Activated naive CD8-positive, alpha-beta T cell (primary cell): ENCODE results near the gene RPTOR.
A peak's percentile ranks its signal among the peaks of the same experiment; 100 is the strongest.
"Not testable (repeated sequence)": the region's sequence is repeated elsewhere in the genome, so short reads cannot be mapped to it uniquely, and the experiment has no call there.

ENCODE experiments used
- H3K27ac Mint-ChIP-seq: one replicate; pipeline ENCODE4 v1.8.0; 2021; ENCODE audit warnings: mixed read lengths
- H3K27me3 Mint-ChIP-seq: one replicate; pipeline ENCODE4 v1.8.0; 2021; ENCODE audit warnings: mixed read lengths
- H3K36me3 Mint-ChIP-seq: one replicate; pipeline ENCODE4 v1.8.0; 2021; ENCODE audit warnings: mixed read lengths
- H3K4me1 Mint-ChIP-seq: one replicate; pipeline ENCODE4 v1.8.0; 2021; ENCODE audit warnings: low read depth, mixed read lengths
- H3K4me3 Mint-ChIP-seq: one replicate; pipeline ENCODE4 v1.8.0; 2021; ENCODE audit warnings: mild to moderate bottlenecking, mixed read lengths
- H3K9me3 Mint-ChIP-seq: one replicate; pipeline ENCODE4 v1.8.0; 2021; ENCODE audit warnings: low read depth, mixed read lengths

Gene RPTOR

GRCh38 chr17:80866050-80866793 is 321.6 kb downstream of the RPTOR start:
- Mint-ChIP-seq H3K27me3 (no peaks in the 10 kb centered on the region), H3K9me3 (no peaks in the 10 kb centered on the region), H3K4me3 (no peak overlapping the region), H3K27ac (peak overlapping the region; percentile 89), H3K36me3 (peaks cover 6% of the 10 kb centered on the region), H3K4me1 (peaks cover 80% of the 10 kb centered on the region)

GRCh38 chr17:80868022-80868609 is 323.5 kb downstream of the RPTOR start:
- peaks cover 3% of the 10 kb centered on the region for H3K36me3 Mint-ChIP-seq
- no peaks in the 10 kb centered on the region for H3K27me3 Mint-ChIP-seq
- H3K4me3 Mint-ChIP-seq = no peak overlapping the region
- H3K4me1 Mint-ChIP-seq = peaks cover 80% of the 10 kb centered on the region
- H3K9me3 Mint-ChIP-seq = no peaks in the 10 kb centered on the region
- H3K27ac Mint-ChIP-seq = peak overlapping the region; percentile 81

GRCh38 chr17:80869481-80870145 is 325.0 kb downstream of the RPTOR start:
- peak overlapping the region; percentile 90 for H3K27ac Mint-ChIP-seq
- H3K9me3 Mint-ChIP-seq = no peaks in the 10 kb centered on the region
- H3K36me3 Mint-ChIP-seq = peaks cover 3% of the 10 kb centered on the region
- H3K4me3 Mint-ChIP-seq = peak overlapping the region; percentile 65
- H3K27me3 Mint-ChIP-seq = no peaks in the 10 kb centered on the region
- H3K4me1 Mint-ChIP-seq = peaks cover 78% of the 10 kb centered on the region

- H3K27ac Mint-ChIP-seq = peak overlapping the region; percentile 90
- H3K9me3 Mint-ChIP-seq = no peaks in the 10 kb centered on the region
- peak overlapping the region; percentile 65 for H3K4me3 Mint-ChIP-seq
- H3K4me1 Mint-ChIP-seq = peaks cover 75% of the 10 kb centered on the region
- peaks cover 3% of the 10 kb centered on the region for H3K36me3 Mint-ChIP-seq
- H3K27me3 Mint-ChIP-seq = no peaks in the 10 kb centered on the region
These were observed 325.8 kb downstream of the RPTOR start for GRCh38 chr17:80870401-80870800.

GRCh38 chr17:80871341-80871740 is 326.7 kb downstream of the RPTOR start:
- Mint-ChIP-seq H3K4me3 (peak overlapping the region; percentile 65), H3K27me3 (no peaks in the 10 kb centered on the region), H3K9me3 (no peaks in the 10 kb centered on the region), H3K36me3 (peaks cover 3% of the 10 kb centered on the region), H3K27ac (peak overlapping the region; percentile 90), H3K4me1 (peaks cover 70% of the 10 kb centered on the region)

- peak overlapping the region; percentile 90 for H3K27ac Mint-ChIP-seq
These were observed 327.4 kb downstream of the RPTOR start for GRCh38 chr17:80872001-80872500.

GRCh38 chr17:80872501-80873306 is 328.1 kb downstream of the RPTOR start:
- Mint-ChIP-seq H3K4me3 (peak overlapping the region; percentile 65), H3K27ac (peak overlapping the region; percentile 90), H3K4me1 (peaks cover 72% of the 10 kb centered on the region)

More at GRCh38 chr17:80872001-80872500, 327.4 kb downstream of the RPTOR start:
- no peaks in the 10 kb centered on the region for H3K27me3 Mint-ChIP-seq
- H3K4me1 Mint-ChIP-seq = peaks cover 68% of the 10 kb centered on the region
- H3K9me3 Mint-ChIP-seq = no peaks in the 10 kb centered on the region
- peaks cover 6% of the 10 kb centered on the region for H3K36me3 Mint-ChIP-seq
- peak overlapping the region; percentile 65 for H3K4me3 Mint-ChIP-seq

GRCh38 chr17:80873307-80873951 is 328.8 kb downstream of the RPTOR start:
- no peaks in the 10 kb centered on the region for H3K27me3 Mint-ChIP-seq
- H3K9me3 Mint-ChIP-seq = no peaks in the 10 kb centered on the region
- peak overlapping the region; percentile 69 for H3K27ac Mint-ChIP-seq
- peaks cover 72% of the 10 kb centered on the region for H3K4me1 Mint-ChIP-seq
- H3K4me3 Mint-ChIP-seq = no peak overlapping the region
- H3K36me3 Mint-ChIP-seq = peaks cover 11% of the 10 kb centered on the region

More at GRCh38 chr17:80872501-80873306, 328.1 kb downstream of the RPTOR start:
- Mint-ChIP-seq H3K27me3 (no peaks in the 10 kb centered on the region), H3K36me3 (peaks cover 9% of the 10 kb centered on the region), H3K9me3 (no peaks in the 10 kb centered on the region)

- Mint-ChIP-seq H3K36me3 (peaks cover 11% of the 10 kb centered on the region), H3K27ac (peak overlapping the region; percentile 58), H3K4me3 (peak overlapping the region; percentile 3), H3K27me3 (no peaks in the 10 kb centered on the region), H3K4me1 (peaks cover 68% of the 10 kb centered on the region), H3K9me3 (no peaks in the 10 kb centered on the region)
These were observed 330.3 kb downstream of the RPTOR start for GRCh38 chr17:80874866-80875445.

GRCh38 chr17:80875480-80875995 is 330.9 kb downstream of the RPTOR start:
- not testable (repeated sequence) for H3K27me3 Mint-ChIP-seq, H3K9me3 Mint-ChIP-seq
- peak overlapping the region; percentile 58 for H3K27ac Mint-ChIP-seq
- peak overlapping the region; percentile 3 for H3K4me3 Mint-ChIP-seq
- H3K36me3 Mint-ChIP-seq = peaks cover 11% of the 10 kb centered on the region
- H3K4me1 Mint-ChIP-seq = peaks cover 62% of the 10 kb centered on the region

- H3K27me3 Mint-ChIP-seq = not testable (repeated sequence)
These were observed 331.9 kb downstream of the RPTOR start for GRCh38 chr17:80876456-80876949.

GRCh38 chr17:80876950-80877728 is 332.5 kb downstream of the RPTOR start:
- Mint-ChIP-seq H3K27ac (peak overlapping the region; percentile 98), H3K27me3 (no peaks in the 10 kb centered on the region), H3K4me1 (peaks cover 46% of the 10 kb centered on the region), H3K36me3 (peaks cover 15% of the 10 kb centered on the region), H3K4me3 (peak overlapping the region; percentile 77), H3K9me3 (no peaks in the 10 kb centered on the region)

More at GRCh38 chr17:80876456-80876949, 331.9 kb downstream of the RPTOR start:
- H3K4me3 Mint-ChIP-seq = peak overlapping the region; percentile 77
- H3K36me3 Mint-ChIP-seq = peaks cover 11% of the 10 kb centered on the region
- peaks cover 53% of the 10 kb centered on the region for H3K4me1 Mint-ChIP-seq
- H3K27ac Mint-ChIP-seq = peak overlapping the region; percentile 98
- not testable (repeated sequence) for H3K9me3 Mint-ChIP-seq
